OCI-LY1 (cell line): ENCODE measurements around the gene PCNX2.

Experiments
- CTCF ChIP-seq: fragments of 200-600 bp; sonication (generic), shearing (Covaris generic); IDR thresholded peaks from 2 replicates; pipeline ENCODE4 v1.5.1; 2017; ENCODE audit warnings: mild to moderate bottlenecking, antibody characterized with exemption, low read length, moderate library complexity, mixed read lengths
- EZH2 ChIP-seq: fragments of 200-600 bp; sonication (generic), shearing (Covaris generic); IDR thresholded peaks from 2 replicates; pipeline ENCODE4 v1.8.0; 2017; ENCODE audit warnings: borderline replicate concordance, mixed run types, mild to moderate bottlenecking, antibody characterized with exemption, low read length, moderate library complexity, mixed read lengths

GRCh38 chr1:233252441-233252840 lies 43.1 kb downstream of the PCNX2 start:
- TF ChIP-seq CTCF, result no peak
- TF ChIP-seq EZH2, result no peak
